Fibroblast of mammary gland (primary cell): ENCODE results near the gene E2F8.

Experiments used
- DNase-seq: peaks from one replicate; pipeline ENCODE4 v3.0.0-alpha.2; 2010; ENCODE audit warnings: low read depth
- H3K4me3 ChIP-seq: 2 replicates; pipeline ENCODE4 v1.5.1; 2011; ENCODE audit warnings: low read depth, mild to moderate bottlenecking, low read length, moderate library complexity; ENCODE audit not compliant: control insufficient read depth
- TF ChIP-seq, protein P1 (sequence below): conservative IDR thresholded peaks from 2 replicates; pipeline ENCODE4 v1.5.1; 2011; ENCODE audit warnings: low read depth, low read length, inconsistent platforms; ENCODE audit not compliant: control insufficient read depth, insufficient read depth

The E2F8 gene

DNA sequence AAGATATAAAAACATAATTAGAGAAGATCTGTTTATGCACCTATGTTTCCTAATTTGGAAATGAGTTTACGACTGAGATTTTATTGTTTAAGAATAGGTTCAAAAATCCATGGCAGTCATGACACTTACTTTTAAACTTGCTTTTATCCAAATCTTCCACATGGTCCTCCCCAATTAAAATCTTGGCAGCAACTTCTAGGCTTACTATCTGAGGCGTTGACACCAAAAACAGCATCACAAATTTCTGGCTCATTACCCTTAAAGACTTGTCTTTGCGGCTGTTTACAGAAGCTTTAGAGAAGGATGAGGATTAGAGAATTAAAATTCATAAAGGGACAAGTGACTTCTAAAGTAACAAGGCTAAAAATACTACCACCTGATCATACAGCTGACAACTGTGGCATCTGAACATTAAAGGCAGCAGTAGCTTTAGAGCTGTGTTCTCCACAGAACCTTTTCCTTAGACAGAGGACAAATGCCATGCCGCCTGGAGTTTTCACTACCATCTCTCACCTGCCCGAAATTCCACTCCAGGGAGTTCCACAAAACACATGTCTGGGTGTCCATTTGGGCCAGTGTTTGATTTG is 6.4 kb downstream of the E2F8 start:
- TF ChIP-seq, protein P1, sequence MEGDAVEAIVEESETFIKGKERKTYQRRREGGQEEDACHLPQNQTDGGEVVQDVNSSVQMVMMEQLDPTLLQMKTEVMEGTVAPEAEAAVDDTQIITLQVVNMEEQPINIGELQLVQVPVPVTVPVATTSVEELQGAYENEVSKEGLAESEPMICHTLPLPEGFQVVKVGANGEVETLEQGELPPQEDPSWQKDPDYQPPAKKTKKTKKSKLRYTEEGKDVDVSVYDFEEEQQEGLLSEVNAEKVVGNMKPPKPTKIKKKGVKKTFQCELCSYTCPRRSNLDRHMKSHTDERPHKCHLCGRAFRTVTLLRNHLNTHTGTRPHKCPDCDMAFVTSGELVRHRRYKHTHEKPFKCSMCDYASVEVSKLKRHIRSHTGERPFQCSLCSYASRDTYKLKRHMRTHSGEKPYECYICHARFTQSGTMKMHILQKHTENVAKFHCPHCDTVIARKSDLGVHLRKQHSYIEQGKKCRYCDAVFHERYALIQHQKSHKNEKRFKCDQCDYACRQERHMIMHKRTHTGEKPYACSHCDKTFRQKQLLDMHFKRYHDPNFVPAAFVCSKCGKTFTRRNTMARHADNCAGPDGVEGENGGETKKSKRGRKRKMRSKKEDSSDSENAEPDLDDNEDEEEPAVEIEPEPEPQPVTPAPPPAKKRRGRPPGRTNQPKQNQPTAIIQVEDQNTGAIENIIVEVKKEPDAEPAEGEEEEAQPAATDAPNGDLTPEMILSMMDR, result no peak
- DNase-seq, result no peak

DNA sequence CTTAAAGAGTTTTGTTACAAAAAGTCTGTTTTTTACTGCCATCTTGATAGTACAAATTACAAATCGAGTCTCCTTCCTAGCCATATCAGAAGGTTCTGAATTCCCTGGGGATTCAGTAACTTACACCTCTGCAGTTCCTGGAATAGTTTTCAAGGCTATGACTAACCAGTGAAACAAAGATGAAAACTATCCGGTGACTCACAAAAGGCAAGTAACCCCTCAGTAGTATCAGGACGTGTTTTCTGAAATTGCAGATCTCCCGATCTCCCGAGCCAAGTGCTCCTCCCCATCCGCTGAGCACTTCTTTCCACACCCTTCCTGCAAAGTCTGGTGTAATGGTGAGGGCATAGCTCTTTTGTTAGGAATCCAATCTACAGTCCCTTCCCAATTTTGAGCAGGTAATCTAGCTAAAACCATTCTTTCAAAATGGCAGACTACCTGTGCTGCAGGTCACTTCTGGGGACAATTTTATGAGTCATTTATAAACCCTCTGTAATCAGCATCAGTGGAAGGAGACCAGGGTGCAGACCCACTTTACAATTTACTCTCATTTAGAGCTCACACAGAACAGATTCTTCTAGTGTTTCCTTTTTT is 7.7 kb downstream of the E2F8 start:
- TF ChIP-seq, protein P1, result no peak
- peak; percentile 91 for DNase-seq
- no peak overlapping the region for H3K4me3 ChIP-seq

More for the DNA sequence above, 6.4 kb downstream of the E2F8 start:
- no peak overlapping the region for H3K4me3 ChIP-seq

DNA sequence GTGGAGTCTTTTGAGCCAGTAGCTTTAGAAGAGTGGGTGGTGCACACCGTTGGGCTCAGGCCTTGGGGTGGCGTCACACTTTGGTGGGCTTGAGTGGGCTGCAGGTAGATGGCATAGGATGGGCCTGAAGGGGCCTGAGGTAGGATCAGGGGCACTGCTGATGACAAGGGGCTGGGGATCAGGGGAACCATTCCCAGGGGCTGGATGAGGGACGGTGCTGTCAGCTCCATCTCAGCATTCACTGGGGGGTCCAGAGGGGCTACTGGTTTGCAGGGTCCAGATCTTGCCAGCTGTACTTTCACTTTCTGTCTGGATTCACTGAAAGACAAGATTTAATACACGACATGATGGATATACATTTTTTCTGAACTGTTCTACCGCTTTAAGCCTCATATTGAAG is 11.1 kb downstream of the E2F8 start:
- no peak for DNase-seq
- no peak overlapping the region for H3K4me3 ChIP-seq
- TF ChIP-seq, protein P1, result no peak

DNA sequence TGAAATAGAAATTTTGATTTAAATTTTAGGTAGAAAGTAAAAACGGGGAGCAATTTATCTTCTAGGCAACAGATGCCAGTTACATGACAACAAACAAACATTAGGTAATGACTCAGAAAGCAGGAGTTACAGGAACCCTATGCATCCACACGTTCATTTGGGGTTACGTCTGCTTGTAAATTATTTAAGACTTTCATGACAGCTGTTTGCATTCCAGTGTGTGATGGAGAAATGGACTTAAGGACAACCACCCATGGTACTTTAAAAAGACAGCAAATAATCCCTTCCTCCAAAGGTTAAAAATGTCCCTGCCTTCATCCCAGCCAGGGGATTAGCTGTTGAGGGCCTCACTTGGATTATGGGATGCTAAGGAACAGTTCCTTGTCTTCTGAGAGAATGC is 11.8 kb downstream of the E2F8 start:
- no peak overlapping the region for H3K4me3 ChIP-seq
- no peak for DNase-seq

DNA sequence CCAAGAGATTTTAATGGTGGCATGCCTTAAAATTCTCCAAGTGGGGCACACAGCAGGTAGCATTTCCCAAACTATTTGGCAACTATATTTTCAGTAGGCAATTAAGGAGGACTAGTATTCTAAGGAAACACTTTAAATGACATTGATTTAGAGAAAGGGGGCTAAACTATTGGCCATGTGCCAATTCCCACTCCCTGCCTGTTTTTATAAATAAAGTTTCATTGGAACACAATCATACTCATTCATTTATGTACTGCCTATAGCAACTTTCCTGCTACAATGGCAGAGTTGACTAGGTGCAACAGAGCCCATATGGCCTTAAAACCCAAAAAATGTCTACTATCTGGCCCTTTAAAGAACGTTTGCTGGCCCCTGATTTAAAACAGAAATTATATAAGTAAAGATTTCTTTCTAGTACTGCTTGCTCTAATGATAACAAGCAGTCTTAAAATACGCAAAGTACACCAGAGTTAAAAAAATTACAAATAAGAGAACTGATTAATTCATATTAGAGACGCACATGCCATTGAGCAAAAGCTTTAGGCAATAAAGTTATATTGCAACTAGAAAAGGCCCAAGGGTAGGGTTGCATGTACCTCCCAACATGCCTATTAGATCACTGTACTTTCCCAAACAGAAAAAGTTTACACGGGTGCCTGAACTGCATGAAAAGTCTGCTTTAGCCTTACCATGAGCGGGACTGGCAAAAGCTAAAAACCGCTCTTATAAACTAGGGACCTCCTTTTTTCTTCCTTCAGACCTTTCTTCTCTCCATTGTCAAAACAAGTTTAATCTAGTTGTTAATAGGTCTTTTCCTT is 14.2 kb downstream of the E2F8 start:
- TF ChIP-seq, protein P1, result no peak

More for the DNA sequence above, 11.8 kb downstream of the E2F8 start:
- TF ChIP-seq, protein P1, result no peak

DNA sequence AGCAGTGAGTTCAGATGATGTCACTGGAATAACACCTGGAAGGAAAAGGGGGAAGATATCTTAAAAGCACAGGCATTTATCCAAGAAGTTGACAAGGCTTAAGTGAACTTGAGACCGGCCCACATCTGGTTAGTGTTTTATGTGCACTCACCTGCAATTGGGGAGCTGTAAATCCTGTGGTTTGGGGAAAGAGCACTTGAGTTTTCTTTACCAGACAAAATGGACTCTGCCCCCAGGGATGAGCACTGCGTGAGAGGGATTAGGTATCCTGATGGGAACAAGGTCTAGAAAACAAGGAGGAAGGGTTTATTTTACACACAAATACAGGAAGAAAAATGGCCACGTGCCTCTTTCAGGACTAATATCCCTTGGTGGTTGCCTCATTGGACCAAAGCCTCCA is 15.2 kb downstream of the E2F8 start:
- TF ChIP-seq, protein P1, result no peak
- DNase-seq, result no peak
- no peak overlapping the region for H3K4me3 ChIP-seq

More for the DNA sequence above, 14.2 kb downstream of the E2F8 start:
- no peak for DNase-seq
- no peak overlapping the region for H3K4me3 ChIP-seq
